Right lobe of liver (tissue), 4 donors: ENCODE results near the gene HS1BP3.

Experiments used
- CTCF ChIP-seq, 4 donors: fragments of 200-600 bp in 3 of 4; fragments of 450-650 bp in 1 of 4; IDR thresholded peaks; one replicate each; pipeline versions ENCODE4 v1.5.1 to v1.8.0; 2016 to 2022; ENCODE audit warnings: antibody characterized with exemption in 4 of 4, mild to moderate bottlenecking in 2 of 4
- POLR2A ChIP-seq: fragments of 450-650 bp; IDR thresholded peaks from one replicate; pipeline ENCODE4 v1.6.1; 2017; ENCODE audit warnings: antibody characterized with exemption, mild to moderate bottlenecking
- donor health status: DM: no; HTN: no; CAD: no.
- donor health status: DM: no; HTN: no; CAD: no.
- donor health status: DM: no; HTN: yes; CAD: no.

- TF ChIP-seq CTCF (IDR thresholded peaks at IDR 0.05) (no peak), POLR2A (no peak)
Observed at GRCh38 chr2:20678086-20678395, 27.1 kb upstream of the HS1BP3 start.
